HepG2 (cell line): ENCODE results near the gene PTPRCAP. TPM values are rescaled to one million over a fixed set of nuclear protein-coding genes. Genes with fewer than 3 reads are reported as not detected.

Experiments used
- ATAC-seq: fragments of 200-7000 bp; cut with Tn5 transposase; 3 replicates; pipeline ENCODE4 v1.9.1; 2020; ENCODE audit warnings: mild to moderate bottlenecking, moderate library complexity
- BruUV-seq: library from RNA; stranded (reverse); fragments of 400-500 nt; replicated peaks from 2 replicates; lab custom pipeline; 2021; lab: Mats Ljungman, UMichigan
- CTCF ChIA-PET: fragments of 300-600 bp; formaldehyde crosslinking; extraction: SDS; loops from one replicate; lab custom pipeline; 2021; ENCODE audit warnings: low total read pairs, inconsistent platforms, low intra/inter-chr PET ratio; lab: Yijun Ruan, JAX
- POLR2A ChIA-PET: fragments of 350-600 bp; sonication (Branson Sonifier 250); formaldehyde crosslinking; loops from one replicate; lab custom pipeline; 2020; ENCODE audit warnings: antibody characterized with exemption, inconsistent platforms; lab: Yijun Ruan, JAX
- DNase-seq: peaks from one replicate; pipeline ENCODE4 v3.0.0-alpha.2; 2015; ENCODE audit warnings: low spot score
- FAIRE-seq: peaks from 3 replicates; lab custom pipeline; 2011; peaks lifted over from hg19 to GRCh38; lab: Jason Lieb, UNC
- H2AFZ ChIP-seq: one replicate; pipeline ENCODE4 v1.6.1; 2011; ENCODE audit warnings: low read length, inconsistent platforms
- H3K27ac ChIP-seq: fragments of 300-600 bp; 3 replicates; pipeline ENCODE4 v1.8.0; 2011; ENCODE audit warnings: mixed run types, mild to moderate bottlenecking, mixed read lengths, low read length, inconsistent platforms; ENCODE audit not compliant: insufficient read depth; ENCODE audit errors: extremely low read length
- H3K27me3 ChIP-seq, 2 experiments: fragments of 200-600 bp in 1 of 2; 2 replicates in 1 of 2; 3 replicates in 1 of 2; pipeline versions ENCODE4 v1.6.0 to v1.8.0; 2011; ENCODE audit warnings: low read length in 2 of 2, mild to moderate bottlenecking in 2 of 2, moderate library complexity in 2 of 2, inconsistent platforms in 1 of 2; ENCODE audit not compliant: insufficient read depth in 2 of 2, control insufficient read depth in 1 of 2
- H3K36me3 ChIP-seq, 2 experiments: fragments of 200-600 bp in 1 of 2; replicated peaks in 1 of 2; 2 replicates in 1 of 2; 3 replicates in 1 of 2; pipeline versions ENCODE4 v1.5.1 to v1.8.0; 2011; ENCODE audit warnings: low read length in 2 of 2, inconsistent platforms in 1 of 2; ENCODE audit not compliant: insufficient read depth in 2 of 2, control insufficient read depth in 1 of 2
- H3K4me1 ChIP-seq: 2 replicates; pipeline ENCODE4 v1.5.1; 2012; ENCODE audit warnings: low read length, inconsistent platforms; ENCODE audit not compliant: insufficient read depth
- H3K4me2 ChIP-seq: 2 replicates; pipeline ENCODE4 v1.6.0; 2011; ENCODE audit warnings: low read depth, low read length, inconsistent platforms
- H3K4me3 ChIP-seq, 3 experiments: fragments of 200-600 bp in 1 of 3; sonication (generic), shearing (Covaris generic) in 1 of 3; replicated peaks in 1 of 3; 2 replicates each; pipeline ENCODE4 v1.5.1; 2011 to 2016; ENCODE audit warnings: low read length in 3 of 3, inconsistent platforms in 2 of 3, low read depth in 2 of 3, mild to moderate bottlenecking in 2 of 3, control low read depth in 1 of 3, mixed read lengths in 1 of 3; ENCODE audit not compliant: insufficient read depth in 1 of 3
- H3K79me2 ChIP-seq: one replicate; pipeline ENCODE4 v1.6.1; 2011; ENCODE audit warnings: low read length, inconsistent platforms; ENCODE audit not compliant: insufficient read depth
- H3K9ac ChIP-seq: 2 replicates; pipeline ENCODE4 v1.6.0; 2011; ENCODE audit warnings: mild to moderate bottlenecking, low read depth, low read length, inconsistent platforms; ENCODE audit not compliant: insufficient read depth
- H3K9me3 ChIP-seq: 2 replicates; pipeline ENCODE4 v1.5.1; 2012; ENCODE audit warnings: mild to moderate bottlenecking, low read length
- H4K20me1 ChIP-seq: 2 replicates; pipeline ENCODE4 v1.6.0; 2011; ENCODE audit warnings: inconsistent platforms, mild to moderate bottlenecking, low read length, moderate library complexity; ENCODE audit not compliant: insufficient read depth
- FOSL2 ChIP-seq: sonication (generic); formaldehyde crosslinking; IDR thresholded peaks from 2 replicates; pipeline ENCODE4 v1.4.0; 2020; ENCODE audit warnings: missing genetic modification reagents
- FOXC1 ChIP-seq: sonication (generic); formaldehyde crosslinking; IDR thresholded peaks from 2 replicates; pipeline ENCODE4 v1.8.0; 2022; ENCODE audit warnings: mild to moderate bottlenecking, missing genetic modification reagents, borderline replicate concordance
- KAT8 ChIP-seq: IDR thresholded peaks from 2 replicates; pipeline ENCODE4 v1.6.1; 2016; ENCODE audit warnings: missing genetic modification reagents, missing compliant biosample characterization
- PITX1 ChIP-seq: sonication (generic); formaldehyde crosslinking; IDR thresholded peaks from 2 replicates; pipeline ENCODE4 v1.5.1; 2020; ENCODE audit warnings: mild to moderate bottlenecking, missing genetic modification reagents
- SRSF1 ChIP-seq: fragments of 200-400 bp; formaldehyde crosslinking; optimal IDR thresholded peaks from 2 replicates; pipeline ENCODE3; 2017; ENCODE audit warnings: mild to moderate bottlenecking, low read depth, low read length, moderate library complexity
- STAT5B ChIP-seq: sonication (generic); formaldehyde crosslinking; IDR thresholded peaks from 2 replicates; pipeline ENCODE4 v1.4.0; 2020; ENCODE audit warnings: missing genetic modification reagents
- WGBS: methylation state at CpG from one replicate; pipeline ENCODE4 v1.1.6; 2017; ENCODE audit warnings: low lambda C conversion rate; 5-methylcytosine and 5-hydroxymethylcytosine counted together
- in situ Hi-C: cut with HindIII; loops from 2 replicates; pipeline ENCODE4 v1.10.0; 2017; ENCODE audit warnings: low pct_unique_long_range_greater_than_20kb; ENCODE audit not compliant: extremely low pct_ligation_motif_present
- intact Hi-C: fragments of 100-400 bp; cut with micrococcal nuclease; formaldehyde crosslinking; loops from one replicate; pipeline ENCODE4 v1.10.0; 2022; ENCODE audit not compliant: unreplicated experiment
- polyA plus RNA-seq, 8 experiments: library from polyadenylated mRNA; depleted of rRNA in 3 of 8; stranded (reverse) in 7 of 8; unstranded in 1 of 8; fragments of >200 nt; fragmentation: Illumina TruSeq in 4 of 8; extraction: Trizol in 4 of 8; gene quantifications; 2 replicates each; pipeline versions ENCODE4 v1.2.1 to v1.2.3, GENCODE V29; 2011 to 2016; ENCODE audit warnings: low read depth in 4 of 8, missing spikeins in 1 of 8, mixed read lengths in 1 of 8; ENCODE audit not compliant: insufficient read depth in 1 of 8
- total RNA-seq, 5 experiments: library from RNA; depleted of rRNA; stranded (reverse); fragments of >200 nt; fragmentation: Illumina TruSeq; extraction: Trizol; gene quantifications; 2 replicates each; pipeline ENCODE4 v1.2.3, GENCODE V29; 2016; ENCODE audit warnings: low read depth in 1 of 5
- TF ChIP-seq, protein P1 (sequence below): sonication (generic); formaldehyde crosslinking; IDR thresholded peaks from 2 replicates; pipeline ENCODE4 v1.4.0; 2020; ENCODE audit warnings: mild to moderate bottlenecking, low read depth, missing genetic modification reagents
- TF ChIP-seq, protein P2 (sequence below): IDR thresholded peaks from 2 replicates; pipeline ENCODE4 v1.6.1; 2018; ENCODE audit warnings: missing genetic modification reagents, mild to moderate bottlenecking, missing compliant biosample characterization

The PTPRCAP gene
- total and polyA plus RNA-seq, 2 of the 13 experiments (the other 11 are each of a cell fraction or from before 2014, with no cell fraction given) = 0.60 to 0.70 TPM

DNA sequence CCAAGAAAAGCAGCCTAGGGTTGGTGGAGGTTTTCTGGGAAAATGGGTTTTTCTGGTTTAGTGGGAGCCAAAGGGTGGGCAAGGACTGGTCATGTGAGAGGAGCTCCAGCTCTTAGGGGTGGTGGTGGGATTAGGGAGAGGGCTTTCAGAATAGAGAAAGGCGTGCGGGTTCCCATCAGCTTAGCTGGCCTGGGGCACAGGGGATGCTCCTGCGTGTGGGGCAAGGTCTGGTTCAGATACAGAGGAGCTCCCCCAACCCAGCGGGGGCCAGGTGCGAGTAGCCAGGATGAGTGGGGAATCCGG lies 30.9 kb upstream of the PTPRCAP start:
- 0% methylated on average over 2 of the region's 6 CpGs for WGBS
- intact Hi-C loops = no loop called here
- no peak for FAIRE-seq
- Histone ChIP-seq H3K4me1 (peaks cover 69% of the 10 kb centered on the region), H4K20me1 (no peaks in the 10 kb centered on the region), H3K27ac (peak overlapping the region; percentile 56), H3K9ac (peak overlapping the region; percentile 71), H2AFZ (no peak overlapping the region), H3K4me3 (peak overlapping the region; percentile 81 to 87 (median 81)), H3K9me3 (no peaks in the 10 kb centered on the region), H3K27me3 (no peaks in the 10 kb centered on the region)
- no peak for DNase-seq
- CTCF ChIA-PET = no interaction called here
- TF ChIP-seq, protein P1, sequence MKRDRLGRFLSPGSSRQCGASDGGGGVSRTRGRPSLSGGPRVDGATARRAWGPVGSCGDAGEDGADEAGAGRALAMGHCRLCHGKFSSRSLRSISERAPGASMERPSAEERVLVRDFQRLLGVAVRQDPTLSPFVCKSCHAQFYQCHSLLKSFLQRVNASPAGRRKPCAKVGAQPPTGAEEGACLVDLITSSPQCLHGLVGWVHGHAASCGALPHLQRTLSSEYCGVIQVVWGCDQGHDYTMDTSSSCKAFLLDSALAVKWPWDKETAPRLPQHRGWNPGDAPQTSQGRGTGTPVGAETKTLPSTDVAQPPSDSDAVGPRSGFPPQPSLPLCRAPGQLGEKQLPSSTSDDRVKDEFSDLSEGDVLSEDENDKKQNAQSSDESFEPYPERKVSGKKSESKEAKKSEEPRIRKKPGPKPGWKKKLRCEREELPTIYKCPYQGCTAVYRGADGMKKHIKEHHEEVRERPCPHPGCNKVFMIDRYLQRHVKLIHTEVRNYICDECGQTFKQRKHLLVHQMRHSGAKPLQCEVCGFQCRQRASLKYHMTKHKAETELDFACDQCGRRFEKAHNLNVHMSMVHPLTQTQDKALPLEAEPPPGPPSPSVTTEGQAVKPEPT (CRISPR knock-in tag) = 0 out of 2 replicates have a peak, but pooled peaks have one; percentile 2
- no peak for TF ChIP-seq SRSF1
- no peak for TF ChIP-seq STAT5B
- no peak for TF ChIP-seq PITX1 (CRISPR knock-in tag)
- TF ChIP-seq FOXC1 (CRISPR knock-in tag) = 0 out of 2 replicates have a peak, but pooled peaks have one; percentile 38
- TF ChIP-seq, all 625 proteins: peak for 2
- peak; percentile 5 for ATAC-seq
- Histone ChIP-seq H3K36me3 (no peaks in the 10 kb centered on the region), H3K4me2 (peak overlapping the region; percentile 97), H3K79me2 (no peaks in the 10 kb centered on the region)
- in situ Hi-C loops = loop anchor here (5.0 kb wide), 1 partner anchor 66 kb away; the partner anchor contains the start of genes PPP1CA and TBC1D10C
- POLR2A ChIA-PET = interaction anchor here (0.7 to 2.0 kb wide), 13 partner anchors 8 to 229 kb away, joined by 3 to 22 read pairs (median 4); partner anchors contain the start of genes AIP, POLD4, PPP1CA and PTPRCAP
- no TSS peak for BruUV-seq

DNA sequence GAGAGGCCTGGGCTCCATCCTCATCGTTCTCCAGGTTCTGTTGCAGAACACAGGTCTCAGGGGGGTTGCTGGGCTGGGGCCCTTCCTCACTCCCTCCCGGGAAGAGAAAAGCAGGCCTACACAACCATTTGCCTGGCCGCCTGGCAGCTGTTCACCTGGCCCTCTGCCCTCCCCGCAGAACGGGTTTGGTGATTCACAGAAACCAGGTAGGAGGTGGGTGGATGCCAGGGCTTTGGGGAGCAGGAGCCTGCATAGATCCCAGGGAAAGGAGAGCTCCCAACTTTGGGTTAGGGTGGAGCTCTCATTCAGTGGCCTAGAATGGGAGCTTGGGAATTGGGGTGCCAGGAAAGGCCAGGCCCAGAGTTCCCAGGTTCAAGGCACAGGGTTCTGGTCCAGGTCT lies 30.6 kb upstream of the PTPRCAP start:
- no peak for FAIRE-seq
- ATAC-seq = no peak

More for the DNA sequence above, 30.6 kb upstream of the PTPRCAP start:
- no TSS peak for BruUV-seq
- Histone ChIP-seq H3K36me3 (no peaks in the 10 kb centered on the region), H3K9ac (peak overlapping the region; percentile 71), H3K4me2 (peak overlapping the region; percentile 97), H3K79me2 (no peaks in the 10 kb centered on the region), H3K9me3 (no peaks in the 10 kb centered on the region), H3K4me3 (peak overlapping the region; percentile 81 to 87 (median 81)), H3K4me1 (peaks cover 67% of the 10 kb centered on the region), H2AFZ (no peak overlapping the region), H3K27ac (no peak overlapping the region), H4K20me1 (no peaks in the 10 kb centered on the region), H3K27me3 (no peaks in the 10 kb centered on the region)
- in situ Hi-C loops (loop anchor here (5.0 kb wide), 1 partner anchor 66 kb away; the partner anchor contains the start of genes PPP1CA and TBC1D10C), intact Hi-C loops (no loop called here)
- ChIA-PET CTCF (no interaction called here), POLR2A (interaction anchor here (1.0 to 2.0 kb wide), 12 partner anchors 8 to 228 kb away, joined by 3 to 22 read pairs (median 4); partner anchors contain the start of genes AIP, POLD4, PPP1CA and PTPRCAP)
- 15% methylated on average over 5 of the region's 5 CpGs for WGBS
- DNase-seq = no peak
- 0 out of 2 replicates have a peak, but pooled peaks have one; percentile 10 for TF ChIP-seq FOSL2 (CRISPR knock-in tag)
- TF ChIP-seq KAT8 (CRISPR knock-in tag) = no peak
- TF ChIP-seq, protein P2, sequence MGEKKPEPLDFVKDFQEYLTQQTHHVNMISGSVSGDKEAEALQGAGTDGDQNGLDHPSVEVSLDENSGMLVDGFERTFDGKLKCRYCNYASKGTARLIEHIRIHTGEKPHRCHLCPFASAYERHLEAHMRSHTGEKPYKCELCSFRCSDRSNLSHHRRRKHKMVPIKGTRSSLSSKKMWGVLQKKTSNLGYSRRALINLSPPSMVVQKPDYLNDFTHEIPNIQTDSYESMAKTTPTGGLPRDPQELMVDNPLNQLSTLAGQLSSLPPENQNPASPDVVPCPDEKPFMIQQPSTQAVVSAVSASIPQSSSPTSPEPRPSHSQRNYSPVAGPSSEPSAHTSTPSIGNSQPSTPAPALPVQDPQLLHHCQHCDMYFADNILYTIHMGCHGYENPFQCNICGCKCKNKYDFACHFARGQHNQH (CRISPR knock-in tag) = 0 out of 2 replicates have a peak, but pooled peaks have one; percentile 6
- TF ChIP-seq, all 625 proteins: peak for 2
